Stimulated activated CD4-positive, alpha-beta T cell treated with anti-CD3 and anti-CD28 coated beads, TNF-alpha, amount 100 ng/mL, for 1 hour (primary cell): ENCODE data around the gene HSBP1L1.

Experiments
- DNase-seq, 3 donors: peaks; one replicate each; pipeline ENCODE4 v3.0.0-alpha.2; 2020; ENCODE audit warnings: low read depth in 3 of 3, low spot score in 1 of 3

Gene HSBP1L1

GRCh38 chr18:79944126-79944731 is 20.2 kb upstream of the HSBP1L1 start:
- no peak for DNase-seq

GRCh38 chr18:79944746-79945117 is 19.7 kb upstream of the HSBP1L1 start:
- DNase-seq: no peak

GRCh38 chr18:79945118-79946042 is 19.1 kb upstream of the HSBP1L1 start:
- no peak for DNase-seq

- DNase-seq: no peak
Measured at GRCh38 chr18:79947054-79947755, 17.2 kb upstream of the HSBP1L1 start.

- DNase-seq: no peak
Measured at GRCh38 chr18:79947881-79948610, 16.4 kb upstream of the HSBP1L1 start.

- DNase-seq: no peak
Measured at GRCh38 chr18:79948719-79949411, 15.6 kb upstream of the HSBP1L1 start.

GRCh38 chr18:79949697-79950487 is 14.6 kb upstream of the HSBP1L1 start:
- DNase-seq: no peak

GRCh38 chr18:79950515-79951341 is 13.7 kb upstream of the HSBP1L1 start:
- DNase-seq: no peak

GRCh38 chr18:79951545-79952455 is 12.6 kb upstream of the HSBP1L1 start, which contains the start of gene SLC66A2:
TSS of gene SLC66A2 (minus strand) at chr18:79951653. CDS start at chr18:79950926, 727 bp downstream.
- DNase-seq: peak; percentile 80 to 98 (median 90)

GRCh38 chr18:79952456-79952995 is 11.9 kb upstream of the HSBP1L1 start:
- DNase-seq: no peak

GRCh38 chr18:79952996-79953559 is 11.4 kb upstream of the HSBP1L1 start:
- no peak for DNase-seq

GRCh38 chr18:79953971-79954651 is 10.3 kb upstream of the HSBP1L1 start:
- no peak for DNase-seq

GRCh38 chr18:79954791-79955190 is 9.7 kb upstream of the HSBP1L1 start:
- DNase-seq: no peak

- no peak for DNase-seq
Measured at GRCh38 chr18:79955302-79956075, 9.0 kb upstream of the HSBP1L1 start.

- no peak for DNase-seq
Measured at GRCh38 chr18:79956276-79956675, 8.2 kb upstream of the HSBP1L1 start.

GRCh38 chr18:79958981-79959380 is 5.5 kb upstream of the HSBP1L1 start:
- DNase-seq: no peak
